Smooth muscle cell (in vitro differentiated cells): ENCODE results near the gene ZFP62. TPM values are rescaled to one million over a fixed set of nuclear protein-coding genes. Genes with fewer than 3 reads are reported as not detected.

Source experiments
- DNase-seq: peaks from one replicate; lab custom pipeline; 2025; ENCODE audit not compliant: unreplicated experiment; lab: John Stamatoyannopoulos, UW
- H2AFZ ChIP-seq: fragments of 200-600 bp; sonication (generic); 2 replicates; pipeline ENCODE4 v1.6.0; 2016; ENCODE audit warnings: antibody characterized with exemption, low read depth, mild to moderate bottlenecking
- H3F3A ChIP-seq: fragments of 200-600 bp; sonication (generic); 2 replicates; pipeline ENCODE4 v1.6.0; 2017; ENCODE audit warnings: antibody characterized with exemption, low read depth
- H3K27ac ChIP-seq: fragments of 200-600 bp; sonication (generic); 2 replicates; pipeline ENCODE4 v1.5.1; 2016; ENCODE audit warnings: low read depth, mild to moderate bottlenecking
- H3K27me3 ChIP-seq: fragments of 200-600 bp; sonication (generic); 2 replicates; pipeline ENCODE4 v1.6.1; 2016; ENCODE audit warnings: low read depth, mild to moderate bottlenecking
- H3K36me3 ChIP-seq: fragments of 200-600 bp; sonication (generic); 2 replicates; pipeline ENCODE4 v1.5.1; 2016; ENCODE audit warnings: low read depth
- H3K4me1 ChIP-seq: fragments of 200-600 bp; sonication (generic); 2 replicates; pipeline ENCODE4 v1.5.1; 2016; ENCODE audit warnings: low read depth
- H3K4me2 ChIP-seq: fragments of 200-600 bp; sonication (generic); 2 replicates; pipeline ENCODE4 v1.6.0; 2016; ENCODE audit warnings: mild to moderate bottlenecking
- H3K4me3 ChIP-seq: fragments of 200-600 bp; sonication (generic); 2 replicates; pipeline ENCODE4 v1.5.1; 2016; ENCODE audit warnings: mild to moderate bottlenecking
- H3K79me2 ChIP-seq: fragments of 200-600 bp; sonication (generic); 2 replicates; pipeline ENCODE4 v1.6.0; 2016; ENCODE audit warnings: low read depth, mild to moderate bottlenecking
- H3K9ac ChIP-seq: fragments of 200-600 bp; sonication (generic); 2 replicates; pipeline ENCODE4 v1.6.0; 2016; ENCODE audit warnings: low read depth
- H3K9me3 ChIP-seq: fragments of 200-600 bp; sonication (generic); replicated peaks from 2 replicates; pipeline ENCODE4 v1.5.1; 2016; ENCODE audit warnings: low read depth
- H4K20me1 ChIP-seq: fragments of 200-600 bp; sonication (generic); 2 replicates; pipeline ENCODE4 v1.6.0; 2016; ENCODE audit warnings: low read depth
- CTCF ChIP-seq: fragments of 200-600 bp; sonication (generic); IDR thresholded peaks from 2 replicates; pipeline ENCODE4 v1.5.1; 2017; ENCODE audit warnings: borderline replicate concordance, mild to moderate bottlenecking, antibody characterized with exemption; ENCODE audit not compliant: insufficient read depth, poor library complexity, severe bottlenecking
- WGBS: methylation state at CpG from one replicate; pipeline ENCODE4 v1.1.7; 2016; ENCODE audit warnings: low lambda C conversion rate; 5-methylcytosine and 5-hydroxymethylcytosine counted together
- polyA plus RNA-seq: library from polyadenylated mRNA; unstranded; fragments of >200 nt; fragmentation: Nextera tagmentation; extraction: Ambion mirVana; gene quantifications from 2 replicates; pipeline ENCODE4 v1.2.1, GENCODE V29; 2016
- total RNA-seq: library from RNA; depleted of rRNA; stranded (reverse); fragments of >200 nt; gene quantifications from 2 replicates; pipeline ENCODE4 v1.2.3, GENCODE V29; 2014

Gene ZFP62
- total and polyA plus RNA-seq, 2 experiments from 2014 or later, result 6.4 to 9.2 TPM

DNA sequence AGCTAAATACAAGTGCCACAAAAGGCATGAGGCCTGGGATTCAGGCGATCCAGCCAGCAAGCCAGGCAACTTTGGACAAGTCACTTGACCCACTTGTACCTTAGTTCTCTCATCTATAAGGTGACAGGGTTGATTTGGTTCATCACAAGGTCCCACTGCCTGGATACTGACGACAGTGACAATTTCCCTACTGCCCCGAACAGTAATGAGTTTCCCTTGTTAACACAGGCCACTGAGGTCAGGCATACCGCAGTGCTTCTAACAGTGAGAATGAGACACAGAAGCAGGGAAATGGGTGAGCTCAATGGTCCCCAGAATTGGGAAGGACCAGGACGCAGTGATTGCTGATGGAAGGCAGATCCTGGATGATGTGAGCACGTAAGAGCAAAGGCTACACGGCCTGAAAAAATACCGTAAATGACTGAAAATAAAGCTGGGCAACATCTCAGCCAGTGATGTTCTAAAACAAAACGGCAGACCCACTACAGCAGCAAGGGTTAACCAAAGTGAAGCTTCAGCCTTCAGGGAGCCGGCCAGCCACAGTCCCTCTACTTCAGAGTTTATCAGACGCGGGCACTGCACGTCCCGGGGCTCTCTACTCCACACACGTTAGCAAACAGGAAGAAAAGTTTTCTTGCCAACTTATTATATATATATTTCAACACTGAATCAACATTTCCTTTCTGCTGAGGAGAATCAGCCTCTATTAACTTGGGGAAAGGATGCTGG lies 59.3 kb downstream of the ZFP62 start:
- Histone ChIP-seq H3K36me3 (no peaks in the 10 kb centered on the region), H3K9me3 (no peaks in the 10 kb centered on the region), H4K20me1 (peaks cover 54% of the 10 kb centered on the region), H3K27me3 (no peaks in the 10 kb centered on the region), H3K9ac (peak overlapping the region; percentile 99), H3K79me2 (peaks cover 72% of the 10 kb centered on the region), H2AFZ (no peak overlapping the region), H3K4me2 (peak overlapping the region; percentile 98), H3K4me3 (peak overlapping the region; percentile 99), H3F3A (peaks cover 9% of the 10 kb centered on the region), H3K4me1 (peaks cover 26% of the 10 kb centered on the region), H3K27ac (peak overlapping the region; percentile 98)
- TF ChIP-seq CTCF, result no peak
- 25% methylated on average over 15 of the region's 15 CpGs for WGBS
- no peak for DNase-seq

GRCh38 chr5:180799902-180800801 lies 60.9 kb downstream of the ZFP62 start:
- H4K20me1 ChIP-seq, result peaks cover 70% of the 10 kb centered on the region
- H2AFZ ChIP-seq, result no peak overlapping the region
- H3K4me3 ChIP-seq, result no peak overlapping the region
- H3K9ac ChIP-seq, result peak overlapping the region; percentile 52
- 61% methylated on average over 6 of the region's 6 CpGs for WGBS
- no peak for DNase-seq
- peak; percentile 10 for TF ChIP-seq CTCF
- H3K9me3 ChIP-seq, result no peaks in the 10 kb centered on the region
- H3F3A ChIP-seq, result peaks cover 9% of the 10 kb centered on the region
- peaks cover 26% of the 10 kb centered on the region for H3K4me1 ChIP-seq
- H3K4me2 ChIP-seq, result peak overlapping the region; percentile 98
- no peaks in the 10 kb centered on the region for H3K36me3 ChIP-seq
- H3K79me2 ChIP-seq, result peaks cover 78% of the 10 kb centered on the region
- peak overlapping the region; percentile 98 for H3K27ac ChIP-seq
- H3K27me3 ChIP-seq, result no peaks in the 10 kb centered on the region

- Histone ChIP-seq H3K4me1 (peaks cover 26% of the 10 kb centered on the region), H4K20me1 (peaks cover 80% of the 10 kb centered on the region), H3K4me3 (no peak overlapping the region), H3K79me2 (peaks cover 79% of the 10 kb centered on the region), H3K4me2 (peak overlapping the region; percentile 98), H2AFZ (no peak overlapping the region), H3F3A (peaks cover 9% of the 10 kb centered on the region), H3K27ac (peak overlapping the region; percentile 98), H3K36me3 (no peaks in the 10 kb centered on the region), H3K9ac (peak overlapping the region; percentile 52), H3K27me3 (no peaks in the 10 kb centered on the region), H3K9me3 (no peaks in the 10 kb centered on the region)
- WGBS, result 63% methylated on average over 4 of the region's 4 CpGs
- no peak for DNase-seq
- peak; percentile 22 for TF ChIP-seq CTCF
Measured at GRCh38 chr5:180799194-180799593, 61.9 kb downstream of the ZFP62 start.
